Measurements from ENCODE around the gene GPR137. TPM values are rescaled to one million over a fixed set of nuclear protein-coding genes. Genes with fewer than 3 reads are reported as not detected.
"Not testable (repeated sequence)": the region's sequence is repeated elsewhere in the genome, so short reads cannot be mapped to it uniquely, and the experiment has no call there.

The GPR137 gene
- total RNA-seq, 1 experiment from 2014 or later: 32.4 TPM

DNA sequence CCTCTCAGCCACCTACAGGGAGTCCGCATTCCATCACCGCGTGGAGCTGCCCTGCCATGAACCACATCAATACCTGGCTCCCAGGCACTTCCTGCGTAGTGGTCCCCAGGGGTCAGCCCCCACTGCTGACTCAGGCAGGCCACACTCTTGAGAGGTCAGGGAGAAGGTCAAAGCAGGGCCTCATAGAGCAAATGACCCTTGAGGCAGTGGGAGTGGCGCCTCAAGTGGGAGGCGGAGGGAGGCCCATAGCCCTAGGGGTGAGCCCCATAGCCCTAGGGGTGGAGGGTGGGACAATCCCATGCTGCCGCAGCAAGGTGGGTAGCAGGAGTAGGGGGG, 37.2 kb downstream of the GPR137 start:
- Histone ChIP-seq H3K36me3 (ENCODE audit: low read depth, low read length) (0 out of 2 replicates have a peak, but pooled peaks cover 3% of the 10 kb centered on the region), H3K9me2 (replicated peaks; ENCODE audit: low read length) (no peaks in the 10 kb centered on the region), H3K9ac (ENCODE audit: low read length) (no peak overlapping the region), H3K27ac (ENCODE audit: low read length) (no peak overlapping the region), H3K4me2 (ENCODE audit: low read length) (no peak overlapping the region), H3F3A (ENCODE audit: low read length, unreplicated experiment) (no peaks in the 10 kb centered on the region), H3K4me1 (ENCODE audit: insufficient read depth, low read length) (peaks cover 23% of the 10 kb centered on the region), H2AFZ (ENCODE audit: low read length) (no peak overlapping the region), H3K9me3 (ENCODE audit: low read length) (no peaks in the 10 kb centered on the region), H3K4me3 (ENCODE audit: low read length) (no peak overlapping the region), H3K79me2 (ENCODE audit: low read length) (peaks cover 27% of the 10 kb centered on the region), H4K20me1 (ENCODE audit: low read length) (no peaks in the 10 kb centered on the region), H3K27me3 (ENCODE audit: low read length) (no peaks in the 10 kb centered on the region)
- TF ChIP-seq, protein P1, sequence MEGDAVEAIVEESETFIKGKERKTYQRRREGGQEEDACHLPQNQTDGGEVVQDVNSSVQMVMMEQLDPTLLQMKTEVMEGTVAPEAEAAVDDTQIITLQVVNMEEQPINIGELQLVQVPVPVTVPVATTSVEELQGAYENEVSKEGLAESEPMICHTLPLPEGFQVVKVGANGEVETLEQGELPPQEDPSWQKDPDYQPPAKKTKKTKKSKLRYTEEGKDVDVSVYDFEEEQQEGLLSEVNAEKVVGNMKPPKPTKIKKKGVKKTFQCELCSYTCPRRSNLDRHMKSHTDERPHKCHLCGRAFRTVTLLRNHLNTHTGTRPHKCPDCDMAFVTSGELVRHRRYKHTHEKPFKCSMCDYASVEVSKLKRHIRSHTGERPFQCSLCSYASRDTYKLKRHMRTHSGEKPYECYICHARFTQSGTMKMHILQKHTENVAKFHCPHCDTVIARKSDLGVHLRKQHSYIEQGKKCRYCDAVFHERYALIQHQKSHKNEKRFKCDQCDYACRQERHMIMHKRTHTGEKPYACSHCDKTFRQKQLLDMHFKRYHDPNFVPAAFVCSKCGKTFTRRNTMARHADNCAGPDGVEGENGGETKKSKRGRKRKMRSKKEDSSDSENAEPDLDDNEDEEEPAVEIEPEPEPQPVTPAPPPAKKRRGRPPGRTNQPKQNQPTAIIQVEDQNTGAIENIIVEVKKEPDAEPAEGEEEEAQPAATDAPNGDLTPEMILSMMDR (conservative IDR thresholded peaks at IDR 0.05; ENCODE audit: low read depth, low read length): no peak
- TF ChIP-seq EZH2 (IDR thresholded peaks at IDR 0.05; ENCODE audit: low read length, unreplicated experiment): no peak
- no peak for ATAC-seq
- DNase-seq: no peak
- BruUV-seq (replicated peaks): no TSS peak
- ChIA-PET CTCF (no interaction called here), POLR2A (ENCODE audit: unreplicated experiment) (no interaction called here)
- intact Hi-C loops (cut with micrococcal nuclease): no loop called here

DNA sequence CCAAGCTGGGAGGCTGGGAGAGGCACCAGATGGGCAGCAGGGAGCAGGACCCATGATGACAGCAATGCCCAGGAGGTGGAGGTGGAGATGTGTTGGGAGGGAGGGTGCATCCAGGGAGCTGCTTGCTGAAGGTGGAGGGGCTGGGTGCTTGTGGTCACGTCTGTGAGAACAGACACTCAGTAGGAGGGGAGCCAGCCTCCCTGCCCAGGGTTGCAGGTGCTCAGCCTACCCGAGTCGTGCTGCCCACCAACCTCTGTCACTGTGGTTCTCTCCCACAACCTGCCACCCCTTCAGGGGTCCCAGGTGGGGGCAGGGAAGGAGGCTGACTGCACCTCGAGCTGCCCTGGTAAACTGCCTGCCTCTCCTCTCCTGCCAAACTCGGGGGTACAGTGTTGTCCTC, 37.7 kb downstream of the GPR137 start:
- H3K79me2 ChIP-seq (ENCODE audit: low read length): peaks cover 24% of the 10 kb centered on the region
- no peak overlapping the region for H3K27ac ChIP-seq (ENCODE audit: low read length)
- H3K27me3 ChIP-seq (ENCODE audit: low read length): no peaks in the 10 kb centered on the region
- peaks cover 23% of the 10 kb centered on the region for H3K4me1 ChIP-seq (ENCODE audit: insufficient read depth, low read length)
- 0 out of 2 replicates have a peak, but pooled peaks cover 3% of the 10 kb centered on the region for H3K36me3 ChIP-seq (ENCODE audit: low read depth, low read length)
- no TSS peak for BruUV-seq (replicated peaks)
- POLR2A ChIA-PET (ENCODE audit: unreplicated experiment): no interaction called here
- no peak overlapping the region for H3K4me3 ChIP-seq (ENCODE audit: low read length)
- ATAC-seq (no peak), DNase-seq (no peak)
- H3K9me2 ChIP-seq (replicated peaks; ENCODE audit: low read length): no peaks in the 10 kb centered on the region
- intact Hi-C loops (cut with micrococcal nuclease): no loop called here
- no peaks in the 10 kb centered on the region for H3F3A ChIP-seq (ENCODE audit: low read length, unreplicated experiment)
- CTCF ChIA-PET: no interaction called here
- no peak overlapping the region for H3K4me2 ChIP-seq (ENCODE audit: low read length)
- H4K20me1 ChIP-seq (ENCODE audit: low read length): no peaks in the 10 kb centered on the region
- no peak overlapping the region for H2AFZ ChIP-seq (ENCODE audit: low read length)
- H3K9me3 ChIP-seq (ENCODE audit: low read length): no peaks in the 10 kb centered on the region
- H3K9ac ChIP-seq (ENCODE audit: low read length): no peak overlapping the region
- TF ChIP-seq, protein P1 (conservative IDR thresholded peaks at IDR 0.05; ENCODE audit: low read depth, low read length): no peak
- TF ChIP-seq EZH2 (IDR thresholded peaks at IDR 0.05; ENCODE audit: low read length, unreplicated experiment) (no peak), EZH2phosphoT487 (IDR thresholded peaks at IDR 0.05; ENCODE audit: borderline replicate concordance, low read length) (no peak)

DNA sequence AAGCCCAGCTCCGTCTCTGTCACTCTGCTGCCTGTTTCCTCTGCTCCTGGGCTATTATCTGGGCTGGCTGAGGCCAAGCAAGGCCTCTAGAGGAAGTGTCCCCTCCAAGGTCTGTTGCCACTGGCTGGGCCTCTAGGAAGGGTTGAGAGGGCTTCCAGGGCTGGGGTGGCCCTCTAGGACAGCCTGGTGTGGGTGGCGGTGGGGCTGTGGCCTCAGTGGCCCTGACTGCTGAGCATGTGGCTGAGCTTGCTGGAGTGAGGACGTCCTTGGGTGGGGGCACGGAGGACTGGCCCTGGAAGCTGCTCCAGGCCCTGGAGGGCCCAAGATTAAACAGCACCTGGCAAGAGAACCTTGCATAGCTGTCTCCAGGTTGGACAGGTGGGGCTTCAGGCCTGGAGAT, 38.3 kb downstream of the GPR137 start:
- H3K79me2 ChIP-seq (ENCODE audit: low read length): peaks cover 18% of the 10 kb centered on the region
- CTCF ChIA-PET; DNase-seq; H3K9me2 ChIP-seq (replicated peaks; ENCODE audit: low read length); H4K20me1 ChIP-seq (ENCODE audit: low read length); intact Hi-C loops (cut with micrococcal nuclease); H3K9ac ChIP-seq (ENCODE audit: low read length); BruUV-seq (replicated peaks); H3K36me3 ChIP-seq (ENCODE audit: low read depth, low read length); H3K4me2 ChIP-seq (ENCODE audit: low read length); POLR2A ChIA-PET (ENCODE audit: unreplicated experiment); H3K9me3 ChIP-seq (ENCODE audit: low read length); H3K4me3 ChIP-seq (ENCODE audit: low read length); H3K27me3 ChIP-seq (ENCODE audit: low read length); H2AFZ ChIP-seq (ENCODE audit: low read length); H3F3A ChIP-seq (ENCODE audit: low read length, unreplicated experiment); H3K27ac ChIP-seq (ENCODE audit: low read length); ATAC-seq: not testable (repeated sequence)
- H3K4me1 ChIP-seq (ENCODE audit: insufficient read depth, low read length): peaks cover 20% of the 10 kb centered on the region

Data from PC-3 (cell line).